Liver (tissue), 9 donors: ENCODE results near the gene PFKL. TPM values are rescaled to one million over a fixed set of nuclear protein-coding genes. Genes with fewer than 3 reads are reported as not detected.
A peak's percentile ranks its signal among the peaks of the same experiment; 100 is the strongest.

Experiments
- DNase-seq: peaks from one replicate; pipeline ENCODE4 v3.0.0-alpha.2; 2017; ENCODE audit warnings: low spot score
- H3K27ac ChIP-seq, 2 donors: one replicate each; pipeline ENCODE4 v1.7.0; 2013; ENCODE audit warnings: inconsistent platforms in 2 of 2, low read length in 2 of 2, control low read depth in 1 of 2, low read depth in 1 of 2, mild to moderate bottlenecking in 1 of 2
- H3K27me3 ChIP-seq, 4 donors: one replicate each; pipeline versions ENCODE4 v1.6.1 to v1.7.0; 2013; ENCODE audit warnings: low read length in 3 of 4, inconsistent platforms in 1 of 4, mild to moderate bottlenecking in 1 of 4, moderate library complexity in 1 of 4; ENCODE audit not compliant: control insufficient read depth in 4 of 4, insufficient read depth in 4 of 4
- H3K36me3 ChIP-seq, 4 donors: one replicate each; pipeline versions ENCODE4 v1.6.1 to v1.7.0; 2013; ENCODE audit warnings: low read length in 3 of 4, mild to moderate bottlenecking in 3 of 4, low read depth in 1 of 4, moderate library complexity in 1 of 4; ENCODE audit not compliant: control insufficient read depth in 4 of 4, insufficient read depth in 3 of 4
- H3K4me1 ChIP-seq, 4 donors: one replicate each; pipeline versions ENCODE4 v1.6.1 to v1.7.0; 2013; ENCODE audit warnings: low read length in 3 of 4, mild to moderate bottlenecking in 3 of 4, moderate library complexity in 1 of 4; ENCODE audit not compliant: control insufficient read depth in 4 of 4, insufficient read depth in 4 of 4
- H3K4me3 ChIP-seq, 3 donors: one replicate each; pipeline versions ENCODE4 v1.6.1 to v1.7.0; 2013; ENCODE audit warnings: low read length in 3 of 3, control low read depth in 1 of 3, low read depth in 1 of 3, mild to moderate bottlenecking in 1 of 3
- H3K9ac ChIP-seq, 2 donors: one replicate each; pipeline ENCODE4 v1.7.0; 2013; ENCODE audit warnings: low read length in 2 of 2, mild to moderate bottlenecking in 2 of 2, moderate library complexity in 2 of 2, control low read depth in 1 of 2, low read depth in 1 of 2
- H3K9me3 ChIP-seq, 4 donors: one replicate each; pipeline versions ENCODE4 v1.6.1 to v1.7.0; 2013; ENCODE audit warnings: low read length in 3 of 4; ENCODE audit not compliant: control insufficient read depth in 4 of 4
- EGR1 ChIP-seq, 2 donors: IDR thresholded peaks; 2 replicates each; pipeline ENCODE4 v1.6.1; 2016 to 2018; ENCODE audit warnings: antibody characterized with exemption in 2 of 2, low read depth in 2 of 2
- FOXA2 ChIP-seq: IDR thresholded peaks from 2 replicates; pipeline ENCODE4 v1.6.1; 2016; ENCODE audit warnings: antibody characterized with exemption
- GABPA ChIP-seq, 2 donors: IDR thresholded peaks in 1 of 2; conservative IDR thresholded peaks in 1 of 2; 2 replicates each; pipeline ENCODE4 v1.6.1; 2016; ENCODE audit warnings: antibody characterized with exemption in 2 of 2, mild to moderate bottlenecking in 1 of 2, moderate library complexity in 1 of 2
- HNF4A ChIP-seq, 2 donors: conservative IDR thresholded peaks; 2 replicates each; pipeline ENCODE4 v1.6.1; 2016; ENCODE audit warnings: antibody characterized with exemption in 2 of 2, mild to moderate bottlenecking in 2 of 2
- HNF4G ChIP-seq: IDR thresholded peaks from 2 replicates; pipeline ENCODE4 v1.6.1; 2016; ENCODE audit warnings: antibody characterized with exemption
- MAX ChIP-seq: IDR thresholded peaks from 2 replicates; pipeline ENCODE4 v1.6.1; 2016; ENCODE audit warnings: antibody characterized with exemption
- NR2F2 ChIP-seq: IDR thresholded peaks from 2 replicates; pipeline ENCODE4 v1.6.1; 2016; ENCODE audit warnings: antibody characterized with exemption
- RAD21 ChIP-seq, 2 donors: IDR thresholded peaks; 2 replicates each; pipeline ENCODE4 v1.6.1; 2016; ENCODE audit warnings: antibody characterized with exemption in 2 of 2, mild to moderate bottlenecking in 2 of 2
- RXRA ChIP-seq, 2 donors: IDR thresholded peaks; 2 replicates each; pipeline ENCODE4 v1.6.1; 2017 to 2018; ENCODE audit warnings: antibody characterized with exemption in 2 of 2, mild to moderate bottlenecking in 1 of 2
- SP1 ChIP-seq: IDR thresholded peaks from 2 replicates; pipeline ENCODE4 v1.6.1; 2018; ENCODE audit warnings: antibody characterized with exemption, mild to moderate bottlenecking
- TAF1 ChIP-seq: conservative IDR thresholded peaks from 2 replicates; pipeline ENCODE4 v1.6.1; 2016; ENCODE audit warnings: antibody characterized with exemption, mild to moderate bottlenecking
- YY1 ChIP-seq: IDR thresholded peaks from 2 replicates; pipeline ENCODE4 v1.6.1; 2016; ENCODE audit warnings: antibody characterized with exemption, mild to moderate bottlenecking
- WGBS: extraction: QIAGEN DNeasy Blood & Tissue Kit; methylation state at CpG from one replicate; pipeline ENCODE4 v1.1.7; 2013; 5-methylcytosine and 5-hydroxymethylcytosine counted together
- polyA plus RNA-seq, 2 donors: library from polyadenylated mRNA; stranded (reverse) in 1 of 2; unstranded in 1 of 2; fragments of 200-250 nt in 1 of 2; fragments of >200 nt in 1 of 2; fragmentation: Nextera tagmentation in 1 of 2; extraction: Ambion mirVana in 1 of 2; gene quantifications; one replicate each; pipeline versions ENCODE4 v1.2.1 to v1.2.3, GENCODE V29; 2013 to 2015
- total RNA-seq, 2 donors: library from RNA; depleted of rRNA; stranded (reverse); fragments of >200 nt; gene quantifications; one replicate each; pipeline ENCODE4 v1.2.3, GENCODE V29; 2014
- TF ChIP-seq, protein P1 (sequence below): IDR thresholded peaks from 2 replicates; pipeline ENCODE4 v1.6.1; 2016; ENCODE audit warnings: antibody characterized with exemption
- TF ChIP-seq, protein P2 (sequence below): IDR thresholded peaks from 2 replicates; pipeline ENCODE4 v1.6.1; 2016; ENCODE audit warnings: antibody characterized with exemption
- donor health status: healthy.
- donor health status: healthy.
- donor health status: healthy.
- donor health status: healthy.
- donor health status: healthy.

Gene PFKL
- total and polyA plus RNA-seq, 4 donors, result 48.1 to 98.4 (median 81.0) TPM

DNA sequence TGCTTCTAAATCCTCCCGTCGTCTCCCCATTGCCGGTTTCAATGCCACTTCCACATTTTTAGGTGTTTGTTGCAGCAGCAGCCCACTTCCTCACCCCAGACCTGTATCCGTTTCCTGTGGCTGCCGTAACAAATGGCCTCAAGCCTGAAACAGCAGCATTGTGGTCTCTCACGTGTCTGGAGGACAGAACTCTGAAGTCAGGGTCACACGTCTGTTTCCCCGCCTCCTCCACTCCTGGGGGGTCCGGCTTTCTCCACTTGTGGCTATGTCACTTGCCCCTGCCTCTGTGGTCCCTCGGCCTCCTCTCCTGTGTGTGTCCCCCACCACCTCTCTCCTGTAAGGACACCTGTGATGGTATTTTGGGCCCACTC lies 75.4 kb downstream of the PFKL start:
- TF ChIP-seq TAF1, result no peak
- no peak for TF ChIP-seq MAX
- TF ChIP-seq RAD21 (IDR thresholded peaks at IDR 0.05), result no peak
- no peak for TF ChIP-seq HNF4A (conservative IDR thresholded peaks at IDR 0.05)
- TF ChIP-seq FOXA2, result no peak
- TF ChIP-seq, protein P1, sequence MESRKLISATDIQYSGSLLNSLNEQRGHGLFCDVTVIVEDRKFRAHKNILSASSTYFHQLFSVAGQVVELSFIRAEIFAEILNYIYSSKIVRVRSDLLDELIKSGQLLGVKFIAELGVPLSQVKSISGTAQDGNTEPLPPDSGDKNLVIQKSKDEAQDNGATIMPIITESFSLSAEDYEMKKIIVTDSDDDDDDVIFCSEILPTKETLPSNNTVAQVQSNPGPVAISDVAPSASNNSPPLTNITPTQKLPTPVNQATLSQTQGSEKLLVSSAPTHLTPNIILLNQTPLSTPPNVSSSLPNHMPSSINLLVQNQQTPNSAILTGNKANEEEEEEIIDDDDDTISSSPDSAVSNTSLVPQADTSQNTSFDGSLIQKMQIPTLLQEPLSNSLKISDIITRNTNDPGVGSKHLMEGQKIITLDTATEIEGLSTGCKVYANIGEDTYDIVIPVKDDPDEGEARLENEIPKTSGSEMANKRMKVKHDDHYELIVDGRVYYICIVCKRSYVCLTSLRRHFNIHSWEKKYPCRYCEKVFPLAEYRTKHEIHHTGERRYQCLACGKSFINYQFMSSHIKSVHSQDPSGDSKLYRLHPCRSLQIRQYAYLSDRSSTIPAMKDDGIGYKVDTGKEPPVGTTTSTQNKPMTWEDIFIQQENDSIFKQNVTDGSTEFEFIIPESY, result no peak
- Histone ChIP-seq H3K27ac (peak overlapping the region in 1 of 2 donors; percentile 7), H3K36me3 (no peaks in the 10 kb centered on the region), H3K9ac (no peak overlapping the region), H3K4me1 (peaks cover 0 to 6% (median 3%) of the 10 kb centered on the region in 4 donors), H3K9me3 (no peaks in the 10 kb centered on the region), H3K4me3 (no peak overlapping the region), H3K27me3 (no peaks in the 10 kb centered on the region)
- 80% methylated on average over 10 of the region's 10 CpGs for WGBS
- no peak for DNase-seq

- Histone ChIP-seq H3K36me3 (no peaks in the 10 kb centered on the region), H3K4me3 (no peak overlapping the region), H3K9me3 (no peaks in the 10 kb centered on the region), H3K27ac (peak overlapping the region in 1 of 2 donors; percentile 7), H3K27me3 (no peaks in the 10 kb centered on the region), H3K4me1 (peaks cover 0 to 2% (median under 1%) of the 10 kb centered on the region in 4 donors), H3K9ac (no peak overlapping the region)
- whole genome bisulfite sequencing, result 87% methylated on average over 19 of the region's 19 CpGs
- TF ChIP-seq RAD21 (IDR thresholded peaks at IDR 0.05) (no peak), TAF1 (no peak), HNF4A (conservative IDR thresholded peaks at IDR 0.05) (no peak), HNF4G (no peak), EGR1 (IDR thresholded peaks at IDR 0.05; ENCODE audit: low read depth in 2 of 2) (no peak), SP1 (no peak), FOXA2 (no peak), RXRA (IDR thresholded peaks at IDR 0.05) (no peak), MAX (no peak), YY1 (no peak), GABPA (IDR thresholded peaks at IDR 0.05 in 1 of 2, conservative IDR thresholded peaks at IDR 0.05 in 1 of 2) (no peak), NR2F2 (no peak)
- TF ChIP-seq, protein P1, result no peak
- TF ChIP-seq, protein P2, sequence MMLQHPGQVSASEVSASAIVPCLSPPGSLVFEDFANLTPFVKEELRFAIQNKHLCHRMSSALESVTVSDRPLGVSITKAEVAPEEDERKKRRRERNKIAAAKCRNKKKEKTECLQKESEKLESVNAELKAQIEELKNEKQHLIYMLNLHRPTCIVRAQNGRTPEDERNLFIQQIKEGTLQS, result no peak
- DNase-seq, result no peak
Measured at GRCh38 chr21:44375761-44376241, 75.9 kb downstream of the PFKL start.
